Right ventricle myocardium superior (tissue), 1 donor: ENCODE data around the gene HAP1. TPM values are rescaled to one million over a fixed set of nuclear protein-coding genes. Genes with fewer than 3 reads are reported as not detected.

ENCODE experiments used
- ATAC-seq: fragments of 200-7000 bp; cut with Tn5 transposase; one replicate; pipeline ENCODE4 v1.9.1; 2020; ENCODE audit warnings: mild to moderate bottlenecking; ENCODE audit not compliant: poor library complexity
- DNase-seq: peaks from one replicate; pipeline ENCODE4 v3.0.0-alpha.2; 2020
- intact Hi-C: fragments of 100-400 bp; cut with DNase I; formaldehyde crosslinking; loops from one replicate; pipeline ENCODE4 v1.11.2; 2022
- total RNA-seq: library from RNA; stranded (reverse); fragmentation: NEBNext Ultra II Directional; extraction: Animal tissue kit (Norgen Biotek cat#: 25700); gene quantifications from one replicate; pipeline ENCODE4 v1.2.1, GENCODE V29; 2021
- donor health status: DM: no; HTN: yes; CAD: no; lungs with severe emphysema.

The HAP1 gene
- total RNA-seq, 1 donor from 2014 or later, result not detected

DNA sequence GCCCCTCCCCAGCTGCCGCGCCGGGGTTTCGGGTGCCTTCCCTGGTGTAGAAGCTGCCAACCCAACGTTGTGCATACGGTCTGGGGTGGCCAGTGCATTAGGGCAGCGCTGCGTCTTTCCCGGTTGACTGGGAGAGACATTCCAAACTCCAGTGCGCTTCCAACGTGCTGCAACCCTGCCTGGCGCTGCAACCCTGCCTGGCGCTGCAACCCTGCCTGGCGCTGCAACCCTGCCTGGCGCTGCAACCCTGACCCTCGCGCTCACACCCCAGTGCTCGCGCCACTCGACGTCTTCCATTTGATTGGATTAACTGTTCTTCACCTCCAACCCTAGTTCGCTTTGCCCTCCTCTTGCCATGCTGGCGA lies 488 bp upstream of the HAP1 start:
- DNase-seq (no peak), ATAC-seq (no peak)
- intact Hi-C loops, result loop anchor here (10.0 kb wide), 1 partner anchor 150 kb away; no protein-coding TSS in a partner anchor

DNA sequence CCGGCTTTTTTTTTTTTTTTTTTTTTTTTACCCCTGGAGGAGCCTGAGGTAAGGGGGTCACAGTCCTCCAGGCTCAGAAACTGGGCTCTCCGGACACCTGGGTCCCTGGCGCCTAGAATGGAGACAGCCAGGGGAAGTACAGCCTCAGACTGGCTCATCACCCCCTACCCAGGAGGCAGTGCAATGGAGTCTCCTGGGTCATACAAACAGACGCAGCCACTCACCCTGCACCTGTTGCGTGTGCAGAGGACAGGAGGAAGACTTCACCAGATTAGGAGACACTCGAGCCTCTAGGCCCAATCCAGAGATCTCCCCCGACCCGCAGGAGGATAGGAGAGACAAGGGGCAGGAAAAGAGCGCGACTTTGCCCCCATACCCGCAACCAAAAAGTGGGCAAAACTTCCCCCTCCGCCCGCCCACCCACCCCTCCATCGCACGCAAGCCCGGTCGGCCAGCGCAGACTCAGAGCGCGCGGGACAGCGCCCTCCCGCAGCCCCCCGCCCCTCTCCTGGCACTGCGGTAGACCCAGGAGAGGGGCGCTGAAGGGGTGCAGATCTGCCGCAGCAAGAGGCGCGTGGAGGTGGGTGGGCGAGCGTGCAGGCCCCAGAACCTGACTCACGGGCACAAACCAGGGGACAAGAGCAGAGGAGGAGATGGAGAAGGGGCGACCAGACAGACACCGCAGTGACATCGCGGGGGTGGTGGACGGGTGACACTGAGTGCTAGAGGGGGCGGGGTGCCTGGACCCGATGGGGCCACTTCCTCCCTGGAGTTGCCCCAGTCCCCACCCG lies 900 bp downstream of the HAP1 start:
- ATAC-seq (no peak), DNase-seq (no peak)
- intact Hi-C loops, result loop anchor here (10.0 kb wide), 1 partner anchor 151 kb away; no protein-coding TSS in a partner anchor

DNA sequence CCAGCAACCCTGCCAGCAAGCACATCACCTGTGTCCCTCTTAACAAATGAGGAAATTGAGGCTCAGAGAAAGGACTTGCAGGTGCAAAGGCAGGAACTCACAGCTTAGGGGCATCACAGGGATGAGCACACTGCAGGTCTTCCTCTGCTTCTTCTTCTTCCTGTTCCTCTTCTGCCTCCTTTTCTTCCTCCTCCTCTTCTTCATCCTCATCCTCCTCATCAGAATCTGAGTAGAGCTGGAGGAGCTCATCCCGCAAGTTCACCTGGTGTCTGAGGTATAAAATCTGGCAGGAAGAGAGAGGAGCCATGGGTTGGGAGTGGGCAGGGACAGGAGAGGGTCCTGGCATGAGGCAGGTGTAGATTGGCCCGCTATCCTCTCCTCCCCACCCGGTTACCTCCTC lies 2.6 kb downstream of the HAP1 start:
- DNase-seq (no peak), ATAC-seq (no peak)
- intact Hi-C loops, result loop anchor here (10.0 kb wide), 1 partner anchor 153 kb away; no protein-coding TSS in a partner anchor

DNA sequence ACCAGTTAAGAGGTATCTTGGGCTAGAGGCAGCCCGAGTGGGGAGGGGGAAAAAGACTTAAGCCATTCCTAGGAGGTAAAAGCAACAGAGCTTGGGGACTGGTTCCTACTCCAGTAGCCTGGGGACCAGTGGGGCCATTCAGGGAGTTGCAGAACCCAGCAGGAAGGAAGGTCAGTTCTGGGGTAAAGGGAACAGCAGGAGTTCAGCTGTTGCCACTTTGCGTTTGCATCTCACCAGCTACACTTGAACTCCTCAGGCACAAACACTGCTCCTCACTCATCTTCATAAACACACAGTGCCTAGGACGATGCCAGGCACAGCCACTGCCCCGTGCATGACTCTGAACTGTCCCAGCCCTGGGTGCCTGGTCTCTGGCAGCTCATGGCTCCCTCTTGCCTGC lies 4.0 kb downstream of the HAP1 start:
- intact Hi-C loops, result loop anchor here (10.0 kb wide), 1 partner anchor 154 kb away; no protein-coding TSS in a partner anchor
- DNase-seq (no peak), ATAC-seq (no peak)

DNA sequence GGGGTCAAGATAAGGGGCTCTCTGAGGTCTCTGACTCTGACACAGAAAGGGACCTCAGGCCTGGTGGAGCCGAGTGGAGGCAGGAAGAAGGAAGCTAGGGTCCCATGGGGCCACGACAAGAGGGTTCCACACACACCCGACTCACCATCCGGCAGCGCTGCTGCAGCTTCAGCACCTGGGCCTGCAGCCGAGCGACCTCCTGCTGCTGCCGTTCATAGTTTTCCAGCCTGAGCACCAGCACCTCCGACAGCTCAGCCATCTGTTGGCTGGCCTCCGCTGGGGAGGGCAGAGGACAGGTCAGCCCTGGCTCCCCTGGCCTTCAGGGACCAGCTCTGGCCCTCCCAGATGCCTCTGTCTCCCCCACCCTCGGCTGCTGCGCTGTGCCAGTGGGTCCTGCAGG lies 6.4 kb downstream of the HAP1 start:
- intact Hi-C loops, result no loop called here
- ATAC-seq, result no peak
- DNase-seq, result no peak

DNA sequence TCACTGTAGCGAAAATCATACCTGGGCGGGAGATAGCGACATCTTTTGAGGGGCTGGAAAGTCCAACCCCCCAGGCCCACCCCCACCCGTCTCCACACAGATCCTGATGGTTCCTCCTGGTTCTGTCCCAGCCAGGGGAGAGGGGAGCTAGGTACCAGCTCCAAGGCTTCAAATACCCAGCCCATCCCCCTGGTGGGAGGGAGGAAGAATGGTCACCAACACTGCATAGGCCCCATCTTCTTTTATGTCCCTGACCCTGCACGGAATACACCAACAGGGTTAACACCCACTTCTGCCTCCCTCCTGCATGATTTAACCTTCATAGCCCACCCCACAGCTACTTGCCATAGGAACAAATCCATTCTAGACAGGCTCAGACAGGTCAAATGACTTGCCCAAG lies 9.3 kb downstream of the HAP1 start:
- ATAC-seq (no peak), DNase-seq (no peak)
- intact Hi-C loops, result no loop called here

DNA sequence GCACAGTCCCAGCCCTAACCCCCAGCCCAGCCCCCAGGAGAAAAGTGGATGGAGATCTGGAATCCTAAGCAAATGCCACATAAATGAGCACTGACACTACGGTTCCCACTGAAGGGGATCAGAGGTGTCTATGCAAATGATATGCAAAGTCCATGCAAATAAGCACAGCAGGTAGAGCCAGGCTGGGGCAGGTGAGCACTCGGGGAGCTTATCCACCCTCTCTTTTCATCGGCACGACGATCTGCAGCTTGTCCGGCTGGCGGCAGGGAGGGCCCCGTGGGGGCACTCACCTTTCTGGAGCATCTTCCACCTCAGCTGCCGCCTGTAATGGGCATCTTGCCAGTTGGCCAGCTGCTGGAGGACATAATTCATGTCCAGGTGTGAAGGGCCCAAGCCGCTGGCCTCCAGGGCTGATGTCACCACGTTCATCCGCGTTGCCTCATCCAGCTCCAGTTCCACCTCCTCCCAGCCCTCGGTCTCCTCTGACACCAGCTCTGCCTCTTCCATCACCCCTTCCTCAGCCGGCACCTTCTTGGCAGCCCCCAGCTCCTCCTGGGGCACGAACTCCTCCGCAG lies 9.9 kb downstream of the HAP1 start:
- intact Hi-C loops, result no loop called here
- no peak for ATAC-seq
- no peak for DNase-seq

DNA sequence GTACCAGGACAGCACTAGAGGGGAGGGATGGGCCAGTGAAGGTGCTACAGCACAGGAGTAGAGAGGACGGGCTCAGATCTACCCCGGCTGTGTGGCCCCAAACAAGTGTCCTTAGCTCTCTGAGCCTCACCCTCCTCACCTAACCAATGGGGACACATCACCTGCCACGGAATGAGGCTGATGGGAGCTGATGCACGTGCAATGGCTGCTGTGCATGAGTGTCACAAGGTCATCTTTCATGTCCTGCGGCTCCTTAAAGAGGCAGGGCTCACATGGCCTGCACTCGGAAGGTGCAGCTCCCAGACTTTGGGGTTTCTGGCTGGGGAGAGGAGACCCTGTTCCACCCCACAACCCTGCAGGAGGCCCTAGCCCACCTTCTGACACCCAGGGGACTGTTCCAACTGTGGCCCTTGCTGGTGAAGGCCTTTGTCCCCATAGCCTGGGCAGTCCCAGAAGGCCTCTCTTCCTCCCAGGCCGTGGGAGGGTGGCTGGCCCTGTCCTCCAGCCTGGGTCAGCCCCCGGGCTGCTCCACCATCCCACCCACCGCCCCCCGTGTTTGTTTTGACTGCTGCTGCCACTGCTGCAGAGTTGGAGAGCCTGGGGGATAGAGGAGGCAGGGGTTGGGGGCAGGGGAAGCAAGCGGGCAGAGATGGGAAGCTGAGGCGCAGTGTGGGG lies 10.5 kb downstream of the HAP1 start:
- no peak for DNase-seq
- no peak for ATAC-seq
- intact Hi-C loops, result no loop called here

DNA sequence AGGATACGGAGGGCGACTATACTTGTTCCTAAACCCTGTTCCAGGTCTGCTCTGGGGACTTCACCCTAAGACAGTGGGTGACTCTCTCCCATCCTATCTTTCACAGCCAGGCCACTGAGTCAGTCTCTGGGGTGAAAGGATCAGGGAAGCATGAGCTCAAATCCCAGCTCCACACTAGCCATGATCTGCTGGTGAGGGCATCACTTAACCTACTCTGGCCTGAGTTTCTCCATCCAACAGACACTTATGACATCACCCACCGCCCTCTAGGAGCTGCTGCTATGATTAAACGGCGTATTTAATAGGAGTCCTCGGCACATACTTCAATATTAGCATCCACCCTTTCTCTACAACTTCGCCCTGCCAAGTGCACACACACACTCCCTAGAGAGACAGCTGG lies 12.2 kb downstream of the HAP1 start:
- DNase-seq, result no peak
- intact Hi-C loops, result no loop called here
- ATAC-seq, result no peak

DNA sequence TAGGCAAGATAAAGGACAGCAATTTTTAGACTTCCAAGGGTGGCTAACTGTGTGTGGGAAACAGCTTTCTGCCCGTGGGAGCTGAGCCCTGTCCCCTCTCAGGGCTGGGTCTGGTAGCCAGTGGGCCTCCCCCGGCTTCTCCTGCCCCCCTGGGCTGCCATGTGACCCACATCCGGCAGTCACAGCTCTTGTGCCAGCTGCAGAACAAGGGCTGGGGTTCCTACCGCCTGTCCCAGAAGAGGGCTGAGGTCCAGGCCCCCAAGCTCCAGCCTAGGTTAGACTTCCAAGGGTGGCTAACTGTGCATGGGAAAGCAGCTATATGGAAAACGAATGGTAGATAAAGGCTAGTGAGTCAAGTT lies 16.2 kb downstream of the HAP1 start:
- intact Hi-C loops, result no loop called here
- ATAC-seq, result no peak

DNA sequence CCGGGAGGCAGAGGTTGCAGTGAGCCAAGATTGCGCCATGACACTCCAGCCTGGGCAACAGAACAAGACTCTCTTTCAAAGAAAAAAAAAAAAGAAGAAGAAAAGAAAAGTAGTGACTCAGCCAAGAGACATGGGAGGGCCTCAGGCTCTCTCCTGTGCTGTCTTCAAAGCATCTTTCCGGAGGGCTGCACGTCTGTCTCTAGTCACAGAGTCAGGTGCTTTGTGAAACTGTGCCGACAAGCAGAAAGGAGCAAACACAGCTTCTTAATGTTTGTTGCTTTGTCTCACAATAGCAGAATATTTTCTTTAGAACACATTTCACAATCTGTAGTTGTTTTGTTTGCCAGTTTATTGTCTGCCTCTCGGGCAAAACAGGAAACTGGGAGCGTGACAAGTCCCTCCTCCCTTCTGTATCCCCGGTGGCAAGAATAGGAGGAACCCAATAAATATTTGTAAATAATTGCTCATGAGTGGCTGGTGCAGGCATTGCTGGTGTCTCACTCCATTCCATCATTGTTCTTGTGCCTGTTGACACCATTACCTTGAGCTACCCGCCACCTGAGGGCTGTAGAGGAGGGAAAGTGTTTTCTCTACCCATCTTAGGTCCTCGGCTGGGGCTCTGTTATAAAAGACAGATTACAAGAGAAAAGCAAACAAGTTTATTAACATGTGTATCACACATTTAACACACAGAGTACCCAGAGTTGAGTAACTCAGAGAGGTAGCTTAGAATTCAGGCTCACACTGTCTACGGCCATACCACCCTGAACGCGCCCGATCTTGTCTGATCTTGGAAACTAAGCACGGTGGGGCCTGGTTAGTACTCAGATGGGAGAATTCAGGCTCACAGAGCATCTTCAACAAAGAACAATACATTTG lies 16.8 kb downstream of the HAP1 start:
- DNase-seq, result no peak
- ATAC-seq, result no peak
- intact Hi-C loops, result no loop called here

More for the DNA sequence above, 16.2 kb downstream of the HAP1 start:
- no peak for DNase-seq

DNA sequence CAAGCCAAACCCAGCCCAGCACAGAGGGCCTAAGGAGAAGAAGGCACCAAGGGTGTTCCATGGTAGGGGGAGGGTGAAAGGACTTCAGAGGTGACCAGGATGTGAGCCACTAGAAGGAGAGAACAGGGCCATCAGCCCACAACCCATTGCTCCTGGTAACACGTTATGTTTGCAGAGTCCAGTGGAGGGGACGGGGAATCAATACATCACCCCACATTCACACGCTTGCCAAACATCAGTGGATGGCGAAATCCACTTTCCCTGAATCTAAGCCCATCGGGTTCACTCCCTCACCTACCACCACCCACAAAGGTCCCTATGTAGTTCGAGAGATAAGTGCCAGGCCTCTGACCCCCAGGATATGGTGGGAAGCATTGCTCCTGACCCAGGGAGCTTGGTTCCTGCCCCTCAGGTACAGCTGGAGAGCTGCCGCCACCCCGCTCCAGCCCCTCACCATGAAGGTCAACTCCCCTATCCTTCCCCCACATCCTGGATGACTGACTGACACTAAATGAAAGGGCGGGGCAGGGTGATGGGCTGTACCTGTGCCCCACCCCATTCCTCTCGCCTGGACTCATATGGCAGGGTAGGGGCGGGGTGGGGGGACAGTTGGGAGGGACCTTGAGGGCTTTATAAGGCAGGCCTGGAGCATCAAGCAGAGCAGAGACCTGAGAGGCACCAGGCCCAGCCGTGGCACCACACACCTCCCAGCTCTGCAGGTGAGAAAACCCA lies 22.6 kb downstream of the HAP1 start, which contains the start of gene GAST:
Gene GAST, plus strand, starts transcription at position 663 of the 732 bp plus-strand sequence. CDS start 3,106 bp downstream, outside the sequence.
- ATAC-seq (no peak), DNase-seq (no peak)
- intact Hi-C loops, result no loop called here

DNA sequence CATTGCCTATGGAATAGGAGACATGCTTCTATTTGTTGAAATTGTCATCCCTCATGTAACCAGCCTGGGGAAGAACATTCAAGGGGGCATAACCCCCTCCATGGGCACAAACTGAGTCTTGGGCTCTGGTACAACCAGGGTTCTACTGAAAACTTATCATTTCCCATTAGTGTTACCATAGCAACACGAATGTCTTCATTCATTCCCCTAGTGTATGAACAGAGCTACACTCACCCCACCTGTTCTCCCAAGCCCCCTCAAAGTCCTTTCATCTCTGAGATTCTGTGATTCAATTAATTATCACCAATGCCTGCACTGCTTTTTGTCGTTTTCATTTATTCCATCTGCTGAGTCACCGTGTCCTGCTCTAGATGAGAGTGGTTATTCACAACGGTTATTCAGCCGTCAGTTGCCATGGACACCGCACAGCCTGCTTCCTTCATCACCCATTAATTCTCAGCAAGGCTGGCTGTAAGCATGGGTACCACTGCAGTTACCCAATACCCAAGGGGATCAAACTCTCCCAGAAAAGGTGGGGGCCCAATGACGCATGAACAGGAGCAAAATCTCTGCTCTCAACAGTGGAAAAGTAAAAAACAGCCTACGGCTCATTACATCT lies 23.9 kb downstream of the HAP1 start:
- ATAC-seq (no peak), DNase-seq (no peak)
- intact Hi-C loops, result no loop called here

DNA sequence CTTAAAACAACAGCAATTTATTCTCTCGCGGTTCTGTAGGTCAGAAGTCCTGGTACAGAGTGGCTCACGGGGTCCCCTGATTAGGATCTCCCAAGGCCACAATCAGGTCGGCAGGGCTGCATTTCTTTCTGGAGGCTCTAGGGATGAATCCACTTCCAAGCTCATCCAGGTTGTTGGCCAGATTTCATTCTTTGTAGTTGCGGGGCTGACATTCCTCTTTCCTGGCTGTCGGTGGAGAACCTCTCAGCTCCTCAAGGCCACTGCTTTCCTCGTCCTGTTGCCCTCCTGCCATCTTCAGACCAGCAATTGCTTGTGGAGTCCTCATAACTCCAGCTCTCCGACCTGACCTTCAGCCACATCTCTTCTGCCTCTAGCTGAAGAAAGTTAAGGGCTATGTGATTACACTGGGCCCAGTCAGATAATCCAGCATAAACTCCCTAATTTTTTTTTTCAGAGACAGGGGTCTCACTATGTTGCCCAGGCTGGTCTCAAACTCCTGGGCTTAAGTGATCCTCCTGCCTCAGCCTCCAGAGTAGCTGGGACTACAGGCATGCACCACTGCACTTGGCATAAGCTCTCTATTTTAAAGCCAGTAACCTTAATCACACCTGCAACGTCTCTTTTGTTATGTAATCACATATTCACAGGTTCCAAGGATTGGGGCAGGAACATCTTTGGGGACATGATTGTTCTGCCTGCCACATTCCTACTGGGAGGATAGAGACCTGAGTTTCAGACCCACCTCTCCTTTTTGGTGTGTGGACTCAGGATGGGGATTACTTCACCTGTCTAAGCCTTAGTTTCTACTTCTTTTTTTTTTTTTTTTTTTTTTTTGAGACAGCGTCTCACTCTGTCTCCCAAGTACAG lies 26.4 kb downstream of the HAP1 start:
- DNase-seq, result no peak
- no peak for ATAC-seq
- intact Hi-C loops, result no loop called here

DNA sequence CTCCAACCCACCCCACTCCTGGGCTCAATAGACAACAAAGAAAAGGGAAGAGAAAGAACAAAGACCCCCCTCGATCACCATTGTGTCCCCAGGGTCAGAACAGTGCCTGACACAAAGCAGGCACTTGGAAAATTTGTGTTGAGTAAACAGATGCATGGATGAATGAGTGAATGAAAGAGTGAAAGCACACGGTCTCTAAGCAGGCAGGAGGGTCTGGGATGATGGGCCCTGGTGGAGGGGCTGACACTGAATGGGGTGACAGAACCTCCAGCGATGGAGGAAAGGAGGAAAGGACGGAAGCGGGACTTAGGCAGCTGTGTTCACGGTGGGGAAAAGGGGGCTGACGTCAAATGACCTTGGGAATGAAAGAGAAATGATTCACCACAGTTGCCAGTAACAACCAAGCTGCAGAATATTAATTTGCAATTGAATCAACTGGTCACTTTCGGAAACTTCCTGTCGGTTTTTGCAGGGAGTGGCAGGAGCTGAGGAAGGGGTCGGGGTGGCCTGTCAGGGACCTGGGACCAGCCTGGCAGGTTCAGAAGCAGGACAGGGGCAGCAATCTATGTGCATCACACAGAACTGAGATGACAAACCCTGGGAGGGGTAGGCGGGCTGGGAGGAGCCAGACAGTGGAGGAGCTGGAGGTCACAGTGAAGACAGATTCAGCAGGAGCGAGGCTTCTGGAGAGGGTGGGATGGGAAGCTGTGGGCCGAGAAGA lies 29.0 kb downstream of the HAP1 start:
- DNase-seq, result no peak
- intact Hi-C loops, result no loop called here
- ATAC-seq, result no peak

DNA sequence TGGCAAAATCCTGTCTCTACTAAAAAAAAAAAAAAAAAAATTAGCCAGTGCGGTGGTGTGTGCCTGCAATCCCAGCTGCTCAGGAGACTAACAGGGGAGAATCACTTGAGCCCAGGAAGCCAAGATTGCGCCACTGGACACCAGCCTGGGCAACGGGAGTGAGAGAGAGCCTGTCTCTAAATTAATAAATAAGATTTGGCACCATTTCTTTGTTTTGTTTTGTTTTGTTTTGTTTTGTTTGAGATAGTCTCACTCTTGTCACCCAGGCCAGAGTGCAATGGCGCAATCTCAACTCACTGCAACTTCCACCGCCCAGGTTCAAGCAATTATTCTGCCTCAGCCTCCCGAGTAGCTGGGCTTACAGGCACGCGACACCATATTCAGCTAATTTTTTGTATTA lies 31.7 kb downstream of the HAP1 start:
- no peak for DNase-seq
- intact Hi-C loops, result no loop called here
- ATAC-seq, result no peak
